HCT116 (cell line): ENCODE data around the gene RELB. TPM values are rescaled to one million over a fixed set of nuclear protein-coding genes. Genes with fewer than 3 reads are reported as not detected.

Experiments used
- ATAC-seq: fragments of 200-7000 bp; cut with Tn5 transposase; 2 replicates; pipeline ENCODE4 v1.9.1; 2020; ENCODE audit warnings: mild to moderate bottlenecking, moderate library complexity
- BruUV-seq: library from RNA; stranded (reverse); fragments of 400-500 nt; replicated peaks from 2 replicates; lab custom pipeline; 2021; lab: Mats Ljungman, UMichigan
- CTCF ChIA-PET: fragments of 300-600 bp; sonication (Branson Sonifier 250); formaldehyde crosslinking; loops from one replicate; lab custom pipeline; 2021; ENCODE audit warnings: antibody characterized with exemption; lab: Charles Lee
- POLR2A ChIA-PET: fragments of 300-600, 350-600 bp; sonication (Branson Sonifier 250); formaldehyde crosslinking; loops from one replicate; lab custom pipeline; 2021; ENCODE audit warnings: antibody characterized with exemption; lab: Charles Lee
- RAD21 ChIA-PET, 2 experiments: fragments of 300-600 bp; sonication (Branson Sonifier 250); formaldehyde crosslinking; loops; one replicate each; lab custom pipeline; 2023; ENCODE audit warnings: low total read pairs in 2 of 2; ENCODE audit not compliant: uncharacterized antibody in 2 of 2, unreplicated experiment in 2 of 2, low non-redundant PET in 1 of 2; lab: Charles Lee
- DNase-seq: peaks from one replicate; pipeline ENCODE4 v3.0.0-alpha.2; 2010; ENCODE audit warnings: low read depth, low spot score
- H2AFZ ChIP-seq: fragments of 200-600 bp; shearing (Covaris generic), sonication (generic); 2 replicates; pipeline ENCODE4 v1.6.1; 2017; ENCODE audit warnings: low read depth, mixed run types, mixed read lengths, antibody characterized with exemption, low read length; ENCODE audit not compliant: poor library complexity, severe bottlenecking
- H3K27ac ChIP-seq: 2 replicates; pipeline ENCODE4 v1.5.1; 2012; ENCODE audit warnings: low read depth, low read length
- H3K27me3 ChIP-seq: fragments of 200-600 bp; sonication (generic); 2 replicates; pipeline ENCODE4 v1.6.1; 2016; ENCODE audit warnings: mixed run types, low read length, mixed read lengths; ENCODE audit not compliant: insufficient read depth
- H3K36me3 ChIP-seq, 2 experiments: fragments of 200-500 bp in 1 of 2; fragments of 200-600 bp in 1 of 2; sonication (Bioruptor generic) in 1 of 2; sonication (generic) in 1 of 2; 2 replicates each; pipeline versions ENCODE4 v1.5.1 to v1.6.1; 2014 to 2016; ENCODE audit warnings: low read length in 2 of 2, inconsistent platforms in 1 of 2, mixed read lengths in 1 of 2, mixed run types in 1 of 2; ENCODE audit not compliant: insufficient read depth in 2 of 2, control insufficient read depth in 1 of 2
- H3K4me1 ChIP-seq, 2 experiments: fragments of 200-600 bp in 1 of 2; sonication (generic) in 1 of 2; 2 replicates each; pipeline versions ENCODE4 v1.5.1 to v1.6.1; 2012 to 2017; ENCODE audit warnings: low read length in 2 of 2, inconsistent platforms in 1 of 2, mild to moderate bottlenecking in 1 of 2, mixed read lengths in 1 of 2, mixed run types in 1 of 2, moderate library complexity in 1 of 2; ENCODE audit not compliant: insufficient read depth in 2 of 2, control insufficient read depth in 1 of 2
- H3K4me2 ChIP-seq: fragments of 200-600 bp; sonication (generic); 2 replicates; pipeline ENCODE4 v1.6.1; 2017; ENCODE audit warnings: mixed run types, low read length, mixed read lengths
- H3K4me3 ChIP-seq, 2 experiments: fragments of 200-600 bp in 1 of 2; sonication (generic) in 1 of 2; replicated peaks in 1 of 2; 2 replicates each; pipeline ENCODE4 v1.5.1; 2011 to 2016; ENCODE audit warnings: low read length in 2 of 2, control low read depth in 1 of 2, low read depth in 1 of 2, mild to moderate bottlenecking in 1 of 2, mixed read lengths in 1 of 2, mixed run types in 1 of 2
- H3K79me2 ChIP-seq: fragments of 200-600 bp; sonication (generic); 2 replicates; pipeline ENCODE4 v1.6.1; 2017; ENCODE audit warnings: mild to moderate bottlenecking, mixed run types, low read length, moderate library complexity, mixed read lengths; ENCODE audit not compliant: insufficient read depth
- H3K9ac ChIP-seq: fragments of 200-600 bp; sonication (generic); 2 replicates; pipeline ENCODE4 v1.6.1; 2016; ENCODE audit warnings: low read length, mixed read lengths
- H3K9me2 ChIP-seq: fragments of 200-600 bp; sonication (generic), shearing (Covaris generic); 2 replicates; pipeline ENCODE4 v1.6.1; 2017; ENCODE audit warnings: mixed run types, mild to moderate bottlenecking, moderate library complexity; ENCODE audit not compliant: insufficient read depth
- H3K9me3 ChIP-seq, 2 experiments: fragments of 200-500 bp in 1 of 2; fragments of 200-600 bp in 1 of 2; sonication (Bioruptor generic) in 1 of 2; sonication (generic) in 1 of 2; 2 replicates each; pipeline ENCODE4 v1.6.1; 2014 to 2017; ENCODE audit warnings: low read length in 2 of 2, mixed read lengths in 2 of 2, inconsistent platforms in 1 of 2, low read depth in 1 of 2, mild to moderate bottlenecking in 1 of 2, mixed run types in 1 of 2, moderate library complexity in 1 of 2; ENCODE audit not compliant: control insufficient read depth in 1 of 2, insufficient read depth in 1 of 2
- H4K20me1 ChIP-seq: fragments of 200-600 bp; sonication (generic), shearing (Covaris generic); 2 replicates; pipeline ENCODE4 v1.6.1; 2017; ENCODE audit warnings: mixed run types, mild to moderate bottlenecking, moderate library complexity; ENCODE audit not compliant: insufficient read depth
- ATF3 ChIP-seq: IDR thresholded peaks from 2 replicates; pipeline ENCODE4 v1.6.1; 2012
- CEBPB ChIP-seq: IDR thresholded peaks from 2 replicates; pipeline ENCODE4 v1.6.1; 2012; ENCODE audit warnings: low read depth
- EGR1 ChIP-seq: IDR thresholded peaks from 2 replicates; pipeline ENCODE4 v1.6.1; 2012; ENCODE audit warnings: low read depth
- ELF1 ChIP-seq: IDR thresholded peaks from 2 replicates; pipeline ENCODE4 v1.6.1; 2012; ENCODE audit warnings: low read depth, borderline replicate concordance
- JUND ChIP-seq: IDR thresholded peaks from 2 replicates; pipeline ENCODE4 v1.6.1; 2012
- POLR2AphosphoS5 ChIP-seq: IDR thresholded peaks from 2 replicates; pipeline ENCODE4 v1.6.1; 2011; ENCODE audit warnings: mild to moderate bottlenecking, low read depth, low read length, moderate library complexity
- RAD21 ChIP-seq: IDR thresholded peaks from 2 replicates; pipeline ENCODE4 v1.6.1; 2012; ENCODE audit warnings: low read depth, mild to moderate bottlenecking
- REST ChIP-seq: IDR thresholded peaks from 2 replicates; pipeline ENCODE4 v1.6.1; 2012; ENCODE audit warnings: low read depth
- SIN3A ChIP-seq: IDR thresholded peaks from 2 replicates; pipeline ENCODE4 v1.6.1; 2012; ENCODE audit warnings: low read depth
- SP1 ChIP-seq: IDR thresholded peaks from 2 replicates; pipeline ENCODE4 v1.6.1; 2012; ENCODE audit warnings: low read depth
- SRF ChIP-seq: IDR thresholded peaks from 2 replicates; pipeline ENCODE4 v1.6.1; 2012; ENCODE audit warnings: low read depth
- TCF7L2 ChIP-seq: IDR thresholded peaks from 2 replicates; pipeline ENCODE4 v1.7.0; 2011; ENCODE audit warnings: borderline replicate concordance, inconsistent platforms; ENCODE audit not compliant: insufficient read depth, insufficient read length; ENCODE audit errors: extremely low read depth
- YY1 ChIP-seq: IDR thresholded peaks from 2 replicates; pipeline ENCODE4 v1.6.1; 2011; ENCODE audit warnings: low read length, low read depth, moderate library complexity, mild to moderate bottlenecking; ENCODE audit not compliant: insufficient replicate concordance; ENCODE audit errors: extremely low read depth
- ZNF274 ChIP-seq: fragments of 200-500 bp; sonication (Bioruptor generic); IDR thresholded peaks from 2 replicates; pipeline ENCODE4 v1.6.1; 2014; ENCODE audit warnings: mild to moderate bottlenecking, low read depth, low read length, inconsistent platforms
- intact Hi-C: fragments of 100-400 bp; cut with micrococcal nuclease; formaldehyde crosslinking; loops from 2 replicates; pipeline ENCODE4 v1.10.0; 2022
- total RNA-seq: library from RNA; stranded (reverse); gene quantifications from one replicate; pipeline ENCODE4 v1.2.1, GENCODE V29; 2021; ENCODE audit not compliant: unreplicated experiment
- TF ChIP-seq, protein P1 (sequence below), 3 experiments: fragments of 200-600 bp in 1 of 3; sonication (generic) in 1 of 3; IDR thresholded peaks in 2 of 3; conservative IDR thresholded peaks in 1 of 3; 2 replicates each; pipeline ENCODE4 v1.5.1; 2012 to 2017; ENCODE audit warnings: low read depth in 2 of 3, low read length in 2 of 3, antibody characterized with exemption in 1 of 3, borderline replicate concordance in 1 of 3, control low read depth in 1 of 3, mild to moderate bottlenecking in 1 of 3, mixed read lengths in 1 of 3, mixed run types in 1 of 3, moderate library complexity in 1 of 3; ENCODE audit not compliant: insufficient read depth in 1 of 3
- TF ChIP-seq, protein P2 (sequence below): IDR thresholded peaks from 2 replicates; pipeline ENCODE4 v1.6.1; 2012

RELB gene
- total RNA-seq, 1 experiment from 2014 or later: 12.9 TPM

DNA sequence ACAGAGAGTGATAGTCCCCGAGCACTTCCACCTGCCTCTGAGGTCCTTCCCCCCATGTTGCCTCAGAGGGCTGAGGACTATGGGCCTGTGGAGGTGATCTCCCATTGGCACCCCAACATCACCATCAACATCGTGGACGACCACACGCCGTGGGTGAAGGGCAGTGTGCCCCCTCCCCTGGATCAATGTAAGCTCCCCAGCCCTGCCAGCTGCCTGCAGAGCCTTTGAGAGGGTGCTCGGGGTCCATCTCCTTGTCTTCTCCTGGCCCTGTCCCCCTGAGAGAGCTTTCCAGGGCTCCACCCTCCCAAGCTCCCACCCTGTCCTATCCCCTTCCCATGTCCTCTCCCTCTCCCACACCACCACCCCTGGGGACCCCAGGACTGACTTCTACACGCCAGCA lies 14.9 kb upstream of the RELB start:
- TF ChIP-seq, protein P1, sequence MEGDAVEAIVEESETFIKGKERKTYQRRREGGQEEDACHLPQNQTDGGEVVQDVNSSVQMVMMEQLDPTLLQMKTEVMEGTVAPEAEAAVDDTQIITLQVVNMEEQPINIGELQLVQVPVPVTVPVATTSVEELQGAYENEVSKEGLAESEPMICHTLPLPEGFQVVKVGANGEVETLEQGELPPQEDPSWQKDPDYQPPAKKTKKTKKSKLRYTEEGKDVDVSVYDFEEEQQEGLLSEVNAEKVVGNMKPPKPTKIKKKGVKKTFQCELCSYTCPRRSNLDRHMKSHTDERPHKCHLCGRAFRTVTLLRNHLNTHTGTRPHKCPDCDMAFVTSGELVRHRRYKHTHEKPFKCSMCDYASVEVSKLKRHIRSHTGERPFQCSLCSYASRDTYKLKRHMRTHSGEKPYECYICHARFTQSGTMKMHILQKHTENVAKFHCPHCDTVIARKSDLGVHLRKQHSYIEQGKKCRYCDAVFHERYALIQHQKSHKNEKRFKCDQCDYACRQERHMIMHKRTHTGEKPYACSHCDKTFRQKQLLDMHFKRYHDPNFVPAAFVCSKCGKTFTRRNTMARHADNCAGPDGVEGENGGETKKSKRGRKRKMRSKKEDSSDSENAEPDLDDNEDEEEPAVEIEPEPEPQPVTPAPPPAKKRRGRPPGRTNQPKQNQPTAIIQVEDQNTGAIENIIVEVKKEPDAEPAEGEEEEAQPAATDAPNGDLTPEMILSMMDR (IDR thresholded peaks at IDR 0.05 in 2 of 3, conservative IDR thresholded peaks at IDR 0.05 in 1 of 3; ENCODE audit: borderline replicate concordance in 1 of 3, insufficient read depth in 1 of 3, low read depth in 2 of 3, low read length in 2 of 3): no peak
- TF ChIP-seq REST (no peak), ATF3 (no peak), RAD21 (no peak), YY1 (no peak), SP1 (no peak), JUND (no peak), EGR1 (no peak), ZNF274 (no peak), ELF1 (no peak), SRF (no peak), CEBPB (no peak), TCF7L2 (no peak), SIN3A (no peak), POLR2AphosphoS5 (no peak)
- TF ChIP-seq, protein P2, sequence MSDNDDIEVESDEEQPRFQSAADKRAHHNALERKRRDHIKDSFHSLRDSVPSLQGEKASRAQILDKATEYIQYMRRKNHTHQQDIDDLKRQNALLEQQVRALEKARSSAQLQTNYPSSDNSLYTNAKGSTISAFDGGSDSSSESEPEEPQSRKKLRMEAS: no peak
- H3K9me3 ChIP-seq: no peaks in the 10 kb centered on the region
- ChIA-PET RAD21 (no interaction called here), CTCF (interaction anchor here (1.5 kb wide), 1 partner anchor 73 kb away, joined by 3 read pairs; no protein-coding TSS in a partner anchor), POLR2A (no interaction called here)
- DNase-seq: no peak
- no peak overlapping the region for H2AFZ ChIP-seq
- no TSS peak for BruUV-seq
- H3K4me2 ChIP-seq: no peak overlapping the region
- H3K27me3 ChIP-seq: no peaks in the 10 kb centered on the region
- no peaks in the 10 kb centered on the region for H3K79me2 ChIP-seq
- no peak for ATAC-seq
- H3K9ac ChIP-seq: no peak overlapping the region
- no peak overlapping the region for H3K4me3 ChIP-seq
- H3K27ac ChIP-seq: no peak overlapping the region
- intact Hi-C loops: no loop called here
- no peaks in the 10 kb centered on the region for H4K20me1 ChIP-seq
- peaks cover 0 to 15% of the 10 kb centered on the region in 2 experiments; a peak in 3 of 4 replicates for H3K36me3 ChIP-seq
- H3K9me2 ChIP-seq: no peaks in the 10 kb centered on the region
- H3K4me1 ChIP-seq: no peaks in the 10 kb centered on the region
